ENCODE data around the gene CCL14.
"Not testable (repeated sequence)": the region's sequence is repeated elsewhere in the genome, so short reads cannot be mapped to it uniquely, and the experiment has no call there.

CCL14 gene

GRCh38 chr17:35986643-35987042 lies at the start of gene CCL14:
CCL14 (minus strand) TSS chr17:35986729; CDS start chr17:35986649, 80 bp downstream.
- no peak for DNase-seq (ENCODE audit: low read depth)

GRCh38 chr17:36036235-36036634 lies 49.7 kb upstream of the CCL14 start:
- no peak for DNase-seq (ENCODE audit: low read depth)

- DNase-seq (ENCODE audit: low read depth) = no peak
These were observed 47.6 kb upstream of the CCL14 start for GRCh38 chr17:36034127-36034526.

- DNase-seq (ENCODE audit: low read depth) = no peak
These were observed 44.4 kb upstream of the CCL14 start for GRCh38 chr17:36030956-36031355.

- no peak for DNase-seq (ENCODE audit: low read depth)
These were observed 41.2 kb upstream of the CCL14 start for GRCh38 chr17:36027761-36028160.

GRCh38 chr17:36024106-36024869 lies 37.8 kb upstream of the CCL14 start:
- DNase-seq (ENCODE audit: low read depth) = no peak

- no peak for DNase-seq (ENCODE audit: low read depth)
These were observed 32.9 kb upstream of the CCL14 start for GRCh38 chr17:36019423-36019822.

- DNase-seq (ENCODE audit: low read depth) = no peak
These were observed 31.3 kb upstream of the CCL14 start, which contains the start of gene CCL23 for GRCh38 chr17:36017799-36018198. CCL23 (minus strand) TSS chr17:36017972; CDS start chr17:36017897, 75 bp downstream.

GRCh38 chr17:36016555-36016954 lies 30.0 kb upstream of the CCL14 start:
- DNase-seq (ENCODE audit: low read depth) = no peak

GRCh38 chr17:36015895-36016294 lies 29.4 kb upstream of the CCL14 start:
- DNase-seq (ENCODE audit: low read depth) = not testable (repeated sequence)

GRCh38 chr17:36014946-36015345 lies 28.4 kb upstream of the CCL14 start:
- DNase-seq (ENCODE audit: low read depth) = no peak

GRCh38 chr17:36011201-36011600 lies 24.7 kb upstream of the CCL14 start:
- no peak for DNase-seq (ENCODE audit: low read depth)

- DNase-seq (ENCODE audit: low read depth) = no peak
These were observed 22.6 kb upstream of the CCL14 start for GRCh38 chr17:36008998-36009665.

- DNase-seq (ENCODE audit: low read depth) = no peak
These were observed 18.1 kb upstream of the CCL14 start for GRCh38 chr17:36004594-36005108.

GRCh38 chr17:36002631-36003030 lies 16.1 kb upstream of the CCL14 start:
- no peak for DNase-seq (ENCODE audit: low read depth)

GRCh38 chr17:36001862-36002603 lies 15.5 kb upstream of the CCL14 start:
- DNase-seq (ENCODE audit: low read depth) = no peak

GRCh38 chr17:36001110-36001771 lies 14.7 kb upstream of the CCL14 start, which contains the start of gene CCL15:
CCL15 (minus strand) TSS chr17:36001553; CDS start chr17:36001492, 61 bp downstream.
- no peak for DNase-seq (ENCODE audit: low read depth)

GRCh38 chr17:36000732-36001109 lies 14.2 kb upstream of the CCL14 start:
- no peak for DNase-seq (ENCODE audit: low read depth)

- no peak for DNase-seq (ENCODE audit: low read depth)
These were observed 12.2 kb upstream of the CCL14 start for GRCh38 chr17:35998756-35999155.

- no peak for DNase-seq (ENCODE audit: low read depth)
These were observed 11.6 kb upstream of the CCL14 start for GRCh38 chr17:35998018-35998545.

- DNase-seq (ENCODE audit: low read depth) = not testable (repeated sequence)
These were observed 8.8 kb upstream of the CCL14 start for GRCh38 chr17:35995346-35995745.

- DNase-seq (ENCODE audit: low read depth) = no peak
These were observed 4.5 kb upstream of the CCL14 start for GRCh38 chr17:35991075-35991474.
